ENCODE measurements around the gene OSBP2. TPM values are rescaled to one million over a fixed set of nuclear protein-coding genes. Genes with fewer than 3 reads are reported as not detected.

OSBP2 gene
- 1 to 10 TPM; 1.1 to 9.4 TPM for total RNA-seq
- 3.9 to 4.6 reads per million in 2 donors for total RNA-seq

DNA sequence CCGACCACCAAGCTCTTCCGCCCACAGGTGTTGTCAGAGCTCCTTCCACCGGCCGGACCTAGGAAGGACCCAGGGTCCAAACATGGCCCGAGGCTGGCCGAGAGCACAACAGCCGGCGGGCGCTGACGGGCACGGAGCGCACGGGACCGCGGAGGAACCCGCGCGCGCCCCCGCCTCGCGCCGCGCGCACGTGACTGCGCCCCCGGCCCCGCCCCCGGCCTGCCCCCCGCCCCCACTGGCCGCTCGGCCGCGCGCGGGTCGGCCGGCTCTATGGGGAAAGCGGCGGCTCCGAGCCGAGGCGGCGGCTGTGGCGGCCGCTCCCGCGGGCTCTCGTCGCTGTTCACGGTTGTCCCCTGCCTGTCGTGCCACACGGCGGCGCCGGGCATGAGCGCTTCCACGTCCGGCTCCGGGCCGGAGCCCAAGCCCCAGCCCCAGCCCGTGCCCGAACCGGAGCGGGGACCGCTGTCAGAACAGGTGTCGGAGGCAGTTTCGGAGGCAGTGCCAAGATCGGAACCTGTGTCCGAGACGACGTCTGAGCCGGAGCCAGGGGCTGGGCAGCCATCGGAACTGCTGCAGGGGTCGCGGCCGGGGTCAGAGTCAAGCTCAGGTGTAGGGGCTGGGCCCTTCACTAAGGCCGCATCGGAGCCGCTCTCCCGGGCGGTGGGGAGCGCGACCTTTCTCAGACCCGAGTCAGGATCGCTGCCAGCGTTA, at the start of gene OSBP2:
OSBP2 (plus strand) TSS at position 235 of the 711 bp plus-strand sequence; CDS start at position 271, 36 bp downstream.
- Mint-ChIP-seq H3K27me3 (peaks cover 16% of the 10 kb centered on the region), H3K4me3 (peak within 1 kb of the TSS; percentile 92), H3K27ac (peak within 1 kb of the TSS; percentile 78), H3K4me1 (peaks cover 6% of the 10 kb centered on the region), H3K36me3 (ENCODE audit: low read depth) (peaks cover 2% of the 10 kb centered on the region)
- DNase-seq: peak; percentile 5 to 18 (median 10)
- H3K9me3 ChIP-seq (ENCODE audit: control insufficient read depth, low read length, poor library complexity, severe bottlenecking): no peaks in the 10 kb centered on the region
- ATAC-seq: peak; percentile 67

DNA sequence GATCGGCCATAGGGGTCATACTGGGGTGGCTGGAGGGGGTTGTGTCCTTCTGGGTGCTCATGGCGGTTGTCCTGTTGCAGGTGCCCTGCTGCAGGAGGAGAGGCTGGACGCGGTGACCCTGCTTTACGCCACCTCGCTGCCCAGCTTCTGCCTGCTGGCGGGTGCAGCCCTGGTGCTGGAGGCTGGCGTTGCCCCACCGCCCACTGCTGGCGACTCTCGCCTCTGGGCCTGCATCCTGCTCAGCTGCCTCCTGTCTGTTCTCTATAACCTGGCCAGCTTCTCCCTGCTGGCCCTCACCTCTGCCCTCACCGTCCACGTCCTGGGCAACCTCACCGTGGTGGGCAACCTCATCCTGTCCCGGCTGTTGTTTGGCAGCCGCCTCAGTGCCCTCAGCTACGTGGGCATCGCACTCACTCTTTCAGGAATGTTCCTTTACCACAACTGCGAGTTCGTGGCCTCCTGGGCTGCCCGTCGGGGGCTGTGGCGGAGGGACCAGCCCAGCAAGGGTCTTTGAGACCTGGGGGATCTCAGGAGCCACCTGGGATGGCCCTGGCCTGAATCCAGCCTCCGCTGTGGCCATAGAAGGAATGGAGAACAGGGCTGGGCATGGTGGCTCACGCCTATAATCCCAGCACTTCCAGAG, 48.0 kb upstream of the OSBP2 start:
- Mint-ChIP-seq H3K27me3 (no peaks in the 10 kb centered on the region), H3K4me3 (no peak overlapping the region), H3K27ac (no peak overlapping the region), H3K36me3 (ENCODE audit: low read depth) (peaks cover 2% of the 10 kb centered on the region), H3K4me1 (peaks cover 16% of the 10 kb centered on the region)
- ATAC-seq: no peak
- DNase-seq: no peak
- no peaks in the 10 kb centered on the region for H3K9me3 ChIP-seq (ENCODE audit: control insufficient read depth, low read length, poor library complexity, severe bottlenecking)

- H3K36me3 Mint-ChIP-seq (ENCODE audit: low read depth): peaks cover 2% of the 10 kb centered on the region
- no peak overlapping the region for H3K27ac Mint-ChIP-seq
- H3K4me3 Mint-ChIP-seq: no peak overlapping the region
- peaks cover 18% of the 10 kb centered on the region for H3K4me1 Mint-ChIP-seq
- DNase-seq (no peak), ATAC-seq (no peak)
- no peaks in the 10 kb centered on the region for H3K9me3 ChIP-seq (ENCODE audit: control insufficient read depth, low read length, poor library complexity, severe bottlenecking)
- no peaks in the 10 kb centered on the region for H3K27me3 Mint-ChIP-seq
Measured at GRCh38 chr22:30647536-30647935, 47.1 kb upstream of the OSBP2 start.

GRCh38 chr22:30648825-30649224, 45.8 kb upstream of the OSBP2 start:
- Mint-ChIP-seq H3K27ac (no peak overlapping the region), H3K4me1 (peaks cover 10% of the 10 kb centered on the region), H3K27me3 (no peaks in the 10 kb centered on the region), H3K36me3 (ENCODE audit: low read depth) (peaks cover 2% of the 10 kb centered on the region), H3K4me3 (no peak overlapping the region)
- no peak for DNase-seq
- no peak for ATAC-seq
- H3K9me3 ChIP-seq (ENCODE audit: control insufficient read depth, low read length, poor library complexity, severe bottlenecking): no peaks in the 10 kb centered on the region

GRCh38 chr22:30649430-30650007, 45.2 kb upstream of the OSBP2 start:
- Mint-ChIP-seq H3K27me3 (no peaks in the 10 kb centered on the region), H3K4me1 (peaks cover 10% of the 10 kb centered on the region), H3K36me3 (ENCODE audit: low read depth) (peaks cover 2% of the 10 kb centered on the region), H3K4me3 (no peak overlapping the region), H3K27ac (peak overlapping the region; percentile 6)
- ATAC-seq: peak; percentile 95
- no peaks in the 10 kb centered on the region for H3K9me3 ChIP-seq (ENCODE audit: control insufficient read depth, low read length, poor library complexity, severe bottlenecking)
- peak in 2 of 3 donors; percentile 11 to 18 for DNase-seq

- peaks cover 2% of the 10 kb centered on the region for H3K36me3 Mint-ChIP-seq (ENCODE audit: low read depth)
- H3K4me3 Mint-ChIP-seq: no peak overlapping the region
- DNase-seq (no peak), ATAC-seq (no peak)
- H3K27ac Mint-ChIP-seq: peak overlapping the region; percentile 6
- H3K4me1 Mint-ChIP-seq: peaks cover 10% of the 10 kb centered on the region
- H3K27me3 Mint-ChIP-seq: no peaks in the 10 kb centered on the region
- H3K9me3 ChIP-seq (ENCODE audit: control insufficient read depth, low read length, poor library complexity, severe bottlenecking): no peaks in the 10 kb centered on the region
Measured at GRCh38 chr22:30650508-30651116, 44.1 kb upstream of the OSBP2 start.

- Mint-ChIP-seq H3K4me1 (peaks cover 10% of the 10 kb centered on the region), H3K4me3 (no peak overlapping the region), H3K27me3 (no peaks in the 10 kb centered on the region), H3K27ac (no peak overlapping the region), H3K36me3 (ENCODE audit: low read depth) (peaks cover 2% of the 10 kb centered on the region)
- H3K9me3 ChIP-seq (ENCODE audit: control insufficient read depth, low read length, poor library complexity, severe bottlenecking): no peaks in the 10 kb centered on the region
- ATAC-seq (no peak), DNase-seq (no peak)
Measured at GRCh38 chr22:30652852-30653251, 41.8 kb upstream of the OSBP2 start.

DNA sequence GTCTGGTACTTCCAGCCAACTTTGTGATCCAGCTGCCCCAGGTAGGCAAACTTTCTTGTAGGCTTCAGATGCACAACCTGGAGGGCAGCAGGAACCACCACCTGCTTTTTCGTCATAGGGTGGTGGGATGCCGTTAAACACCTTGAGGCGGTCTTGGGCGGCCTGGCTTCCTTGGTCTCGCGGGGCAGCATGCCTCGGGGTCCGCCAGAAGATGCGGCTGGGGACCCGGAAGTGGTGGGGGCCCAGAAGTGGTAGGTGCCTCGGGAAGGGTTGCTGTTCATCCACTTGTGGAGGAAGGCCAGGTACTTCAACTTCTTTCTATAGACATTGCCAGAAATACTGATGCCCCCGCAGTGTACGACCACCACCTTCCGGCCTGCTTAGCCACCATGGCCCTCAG, 40.3 kb upstream of the OSBP2 start:
- ATAC-seq (no peak), DNase-seq (no peak)
- Mint-ChIP-seq H3K4me3 (no peak overlapping the region), H3K27ac (no peak overlapping the region), H3K27me3 (no peaks in the 10 kb centered on the region), H3K36me3 (ENCODE audit: low read depth) (no peaks in the 10 kb centered on the region), H3K4me1 (peaks cover 7% of the 10 kb centered on the region)
- no peaks in the 10 kb centered on the region for H3K9me3 ChIP-seq (ENCODE audit: control insufficient read depth, low read length, poor library complexity, severe bottlenecking)

- no peak for ATAC-seq
- Mint-ChIP-seq H3K4me3 (no peak overlapping the region), H3K27ac (no peak overlapping the region), H3K4me1 (peaks cover 4% of the 10 kb centered on the region), H3K27me3 (no peaks in the 10 kb centered on the region), H3K36me3 (ENCODE audit: low read depth) (no peaks in the 10 kb centered on the region)
- no peak for DNase-seq
- H3K9me3 ChIP-seq (ENCODE audit: control insufficient read depth, low read length, poor library complexity, severe bottlenecking): no peaks in the 10 kb centered on the region
Measured at GRCh38 chr22:30655532-30655931, 39.1 kb upstream of the OSBP2 start.

DNA sequence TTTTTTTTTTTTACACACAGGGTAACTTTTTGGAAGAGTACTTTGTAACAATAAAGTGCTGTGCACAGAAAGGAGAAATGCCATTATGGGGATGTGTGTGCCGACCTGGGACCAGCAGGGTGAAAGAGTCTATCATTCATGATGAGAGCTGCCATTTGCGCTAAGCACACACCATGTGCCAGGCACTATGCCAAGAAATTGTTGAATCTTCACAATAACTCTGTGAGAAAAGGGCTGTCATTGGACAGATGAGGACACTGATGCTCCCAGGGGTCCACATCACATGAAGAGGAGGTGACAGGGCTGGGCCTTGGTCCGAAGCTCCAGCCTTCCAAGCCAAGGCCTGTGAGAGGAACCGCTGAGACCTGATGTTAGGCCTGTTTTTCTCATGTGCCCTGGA, 32.6 kb upstream of the OSBP2 start:
- no peak for DNase-seq
- Mint-ChIP-seq H3K27ac (no peak overlapping the region), H3K27me3 (no peaks in the 10 kb centered on the region), H3K4me1 (peaks cover 22% of the 10 kb centered on the region), H3K4me3 (no peak overlapping the region), H3K36me3 (ENCODE audit: low read depth) (no peaks in the 10 kb centered on the region)
- H3K9me3 ChIP-seq (ENCODE audit: control insufficient read depth, low read length, poor library complexity, severe bottlenecking): no peaks in the 10 kb centered on the region
- ATAC-seq: no peak

DNA sequence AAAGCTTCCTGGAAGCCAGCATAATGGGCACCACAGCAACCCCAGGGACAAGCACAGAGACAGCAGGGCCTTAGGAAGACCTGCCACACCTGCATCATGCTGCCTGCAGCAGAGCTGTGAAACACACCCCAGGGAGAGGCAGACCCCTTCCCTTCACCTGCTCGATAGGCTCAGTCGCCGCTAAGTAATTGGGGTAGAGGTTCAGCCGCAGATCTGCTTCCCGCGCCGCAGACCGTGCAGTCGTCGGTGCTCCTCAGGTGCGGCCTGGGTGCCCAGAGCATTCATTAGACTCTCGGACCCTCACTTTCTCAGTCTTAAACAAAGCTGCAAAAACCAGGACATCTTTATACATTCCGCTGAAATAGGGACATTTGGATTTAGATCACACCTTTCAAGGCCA, 29.9 kb upstream of the OSBP2 start:
- DNase-seq: no peak
- no peak for ATAC-seq
- Mint-ChIP-seq H3K27ac (no peak overlapping the region), H3K27me3 (no peaks in the 10 kb centered on the region), H3K4me3 (no peak overlapping the region), H3K36me3 (ENCODE audit: low read depth) (no peaks in the 10 kb centered on the region), H3K4me1 (peaks cover 29% of the 10 kb centered on the region)
- H3K9me3 ChIP-seq (ENCODE audit: control insufficient read depth, low read length, poor library complexity, severe bottlenecking): no peaks in the 10 kb centered on the region

- Mint-ChIP-seq H3K4me3 (no peak overlapping the region), H3K36me3 (ENCODE audit: low read depth) (no peaks in the 10 kb centered on the region), H3K4me1 (peaks cover 29% of the 10 kb centered on the region), H3K27ac (no peak overlapping the region), H3K27me3 (no peaks in the 10 kb centered on the region)
- DNase-seq: no peak
- H3K9me3 ChIP-seq (ENCODE audit: control insufficient read depth, low read length, poor library complexity, severe bottlenecking): no peaks in the 10 kb centered on the region
- no peak for ATAC-seq
Measured at GRCh38 chr22:30665266-30665665, 29.4 kb upstream of the OSBP2 start.

DNA sequence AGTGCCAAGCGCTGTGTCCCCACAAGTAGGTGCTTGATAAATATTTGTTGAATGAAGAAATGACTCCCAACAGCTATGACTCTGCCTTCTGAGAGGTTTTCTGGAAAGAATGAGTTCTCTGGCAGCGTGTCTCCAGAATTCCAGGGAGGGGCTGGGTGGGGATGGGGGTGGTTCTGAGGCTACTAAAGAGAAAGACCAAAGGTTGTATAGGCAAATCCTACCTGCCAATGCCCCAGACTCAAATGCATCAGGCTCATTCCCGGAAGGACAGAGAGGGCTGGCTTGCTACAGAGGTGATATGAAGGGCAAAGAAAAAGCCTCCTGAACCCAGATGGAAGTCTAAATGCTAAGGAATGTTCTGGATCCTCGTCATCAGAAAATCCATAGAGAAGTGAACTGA, 28.9 kb upstream of the OSBP2 start:
- H3K9me3 ChIP-seq (ENCODE audit: control insufficient read depth, low read length, poor library complexity, severe bottlenecking): no peaks in the 10 kb centered on the region
- Mint-ChIP-seq H3K4me3 (no peak overlapping the region), H3K27me3 (no peaks in the 10 kb centered on the region), H3K4me1 (peaks cover 29% of the 10 kb centered on the region), H3K36me3 (ENCODE audit: low read depth) (no peaks in the 10 kb centered on the region), H3K27ac (peak overlapping the region; percentile 91)
- no peak for ATAC-seq
- DNase-seq: no peak

All from T-helper 17 cell (primary cell).